Smooth muscle cell (in vitro differentiated cells): ENCODE measurements around the gene EPHA8. TPM values are rescaled to one million over a fixed set of nuclear protein-coding genes. Genes with fewer than 3 reads are reported as not detected.

Source experiments
- DNase-seq: peaks from one replicate; lab custom pipeline; 2025; ENCODE audit not compliant: unreplicated experiment; lab: John Stamatoyannopoulos, UW
- H2AFZ ChIP-seq: fragments of 200-600 bp; sonication (generic); 2 replicates; pipeline ENCODE4 v1.6.0; 2016; ENCODE audit warnings: antibody characterized with exemption, low read depth, mild to moderate bottlenecking
- H3F3A ChIP-seq: fragments of 200-600 bp; sonication (generic); 2 replicates; pipeline ENCODE4 v1.6.0; 2017; ENCODE audit warnings: antibody characterized with exemption, low read depth
- H3K27ac ChIP-seq: fragments of 200-600 bp; sonication (generic); 2 replicates; pipeline ENCODE4 v1.5.1; 2016; ENCODE audit warnings: low read depth, mild to moderate bottlenecking
- H3K27me3 ChIP-seq: fragments of 200-600 bp; sonication (generic); 2 replicates; pipeline ENCODE4 v1.6.1; 2016; ENCODE audit warnings: low read depth, mild to moderate bottlenecking
- H3K36me3 ChIP-seq: fragments of 200-600 bp; sonication (generic); 2 replicates; pipeline ENCODE4 v1.5.1; 2016; ENCODE audit warnings: low read depth
- H3K4me1 ChIP-seq: fragments of 200-600 bp; sonication (generic); 2 replicates; pipeline ENCODE4 v1.5.1; 2016; ENCODE audit warnings: low read depth
- H3K4me2 ChIP-seq: fragments of 200-600 bp; sonication (generic); 2 replicates; pipeline ENCODE4 v1.6.0; 2016; ENCODE audit warnings: mild to moderate bottlenecking
- H3K4me3 ChIP-seq: fragments of 200-600 bp; sonication (generic); 2 replicates; pipeline ENCODE4 v1.5.1; 2016; ENCODE audit warnings: mild to moderate bottlenecking
- H3K79me2 ChIP-seq: fragments of 200-600 bp; sonication (generic); 2 replicates; pipeline ENCODE4 v1.6.0; 2016; ENCODE audit warnings: low read depth, mild to moderate bottlenecking
- H3K9ac ChIP-seq: fragments of 200-600 bp; sonication (generic); 2 replicates; pipeline ENCODE4 v1.6.0; 2016; ENCODE audit warnings: low read depth
- H3K9me3 ChIP-seq: fragments of 200-600 bp; sonication (generic); replicated peaks from 2 replicates; pipeline ENCODE4 v1.5.1; 2016; ENCODE audit warnings: low read depth
- H4K20me1 ChIP-seq: fragments of 200-600 bp; sonication (generic); 2 replicates; pipeline ENCODE4 v1.6.0; 2016; ENCODE audit warnings: low read depth
- WGBS: methylation state at CpG from one replicate; pipeline ENCODE4 v1.1.7; 2016; ENCODE audit warnings: low lambda C conversion rate; 5-methylcytosine and 5-hydroxymethylcytosine counted together
- polyA plus RNA-seq: library from polyadenylated mRNA; unstranded; fragments of >200 nt; fragmentation: Nextera tagmentation; extraction: Ambion mirVana; gene quantifications from 2 replicates; pipeline ENCODE4 v1.2.1, GENCODE V29; 2016
- total RNA-seq: library from RNA; depleted of rRNA; stranded (reverse); fragments of >200 nt; gene quantifications from 2 replicates; pipeline ENCODE4 v1.2.3, GENCODE V29; 2014
- TF ChIP-seq, protein P1 (sequence below): fragments of 200-600 bp; sonication (generic); IDR thresholded peaks from 2 replicates; pipeline ENCODE4 v1.5.1; 2017; ENCODE audit warnings: borderline replicate concordance, mild to moderate bottlenecking, antibody characterized with exemption; ENCODE audit not compliant: insufficient read depth, poor library complexity, severe bottlenecking

Gene EPHA8
- total and polyA plus RNA-seq, 2 experiments from 2014 or later = not detected

DNA sequence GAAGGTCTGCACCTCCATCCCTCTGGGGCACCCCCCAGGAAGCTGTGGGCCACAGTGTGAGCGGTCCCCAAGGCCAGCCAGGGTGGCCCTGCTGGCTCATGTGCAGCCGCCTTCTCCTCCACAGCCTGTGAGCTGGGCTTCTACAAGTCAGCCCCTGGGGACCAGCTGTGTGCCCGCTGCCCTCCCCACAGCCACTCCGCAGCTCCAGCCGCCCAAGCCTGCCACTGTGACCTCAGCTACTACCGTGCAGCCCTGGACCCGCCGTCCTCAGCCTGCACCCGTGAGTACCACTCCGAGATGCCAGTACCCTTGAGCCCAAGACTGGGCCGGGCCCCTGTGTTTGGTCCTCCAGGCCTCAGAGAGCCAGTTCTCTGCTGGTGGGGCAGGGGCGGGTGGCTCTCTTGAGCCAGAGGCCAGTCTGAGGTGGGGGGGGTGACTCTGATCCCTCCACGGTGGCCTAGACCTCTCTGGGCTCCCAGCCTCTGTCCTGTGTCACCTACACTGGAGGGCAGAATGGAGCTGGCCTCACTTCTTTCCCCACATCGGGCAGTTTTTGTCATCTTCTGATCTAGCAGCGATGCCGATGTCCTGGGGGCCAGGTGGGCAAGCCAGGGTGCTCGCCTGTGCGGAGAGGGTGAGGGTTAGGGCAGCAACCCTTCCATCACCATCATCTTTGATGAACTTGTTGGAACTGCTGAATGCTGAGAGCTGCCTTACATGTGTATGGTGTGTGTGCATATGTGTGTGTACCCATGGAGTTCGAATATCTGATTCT lies 23.3 kb downstream of the EPHA8 start:
- no peaks in the 10 kb centered on the region for H3K9me3 ChIP-seq
- WGBS = 90% methylated on average over 16 of the region's 19 CpGs
- no peak overlapping the region for H3K4me3 ChIP-seq
- H3K36me3 ChIP-seq = no peaks in the 10 kb centered on the region
- peaks cover 8% of the 10 kb centered on the region for H3K27me3 ChIP-seq
- no peaks in the 10 kb centered on the region for H3K79me2 ChIP-seq
- no peaks in the 10 kb centered on the region for H4K20me1 ChIP-seq
- H3K4me2 ChIP-seq = no peak overlapping the region
- no peak overlapping the region for H2AFZ ChIP-seq
- TF ChIP-seq, protein P1, sequence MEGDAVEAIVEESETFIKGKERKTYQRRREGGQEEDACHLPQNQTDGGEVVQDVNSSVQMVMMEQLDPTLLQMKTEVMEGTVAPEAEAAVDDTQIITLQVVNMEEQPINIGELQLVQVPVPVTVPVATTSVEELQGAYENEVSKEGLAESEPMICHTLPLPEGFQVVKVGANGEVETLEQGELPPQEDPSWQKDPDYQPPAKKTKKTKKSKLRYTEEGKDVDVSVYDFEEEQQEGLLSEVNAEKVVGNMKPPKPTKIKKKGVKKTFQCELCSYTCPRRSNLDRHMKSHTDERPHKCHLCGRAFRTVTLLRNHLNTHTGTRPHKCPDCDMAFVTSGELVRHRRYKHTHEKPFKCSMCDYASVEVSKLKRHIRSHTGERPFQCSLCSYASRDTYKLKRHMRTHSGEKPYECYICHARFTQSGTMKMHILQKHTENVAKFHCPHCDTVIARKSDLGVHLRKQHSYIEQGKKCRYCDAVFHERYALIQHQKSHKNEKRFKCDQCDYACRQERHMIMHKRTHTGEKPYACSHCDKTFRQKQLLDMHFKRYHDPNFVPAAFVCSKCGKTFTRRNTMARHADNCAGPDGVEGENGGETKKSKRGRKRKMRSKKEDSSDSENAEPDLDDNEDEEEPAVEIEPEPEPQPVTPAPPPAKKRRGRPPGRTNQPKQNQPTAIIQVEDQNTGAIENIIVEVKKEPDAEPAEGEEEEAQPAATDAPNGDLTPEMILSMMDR = no peak
- no peaks in the 10 kb centered on the region for H3F3A ChIP-seq
- no peaks in the 10 kb centered on the region for H3K4me1 ChIP-seq
- no peak overlapping the region for H3K9ac ChIP-seq
- H3K27ac ChIP-seq = no peak overlapping the region
- DNase-seq = no peak

DNA sequence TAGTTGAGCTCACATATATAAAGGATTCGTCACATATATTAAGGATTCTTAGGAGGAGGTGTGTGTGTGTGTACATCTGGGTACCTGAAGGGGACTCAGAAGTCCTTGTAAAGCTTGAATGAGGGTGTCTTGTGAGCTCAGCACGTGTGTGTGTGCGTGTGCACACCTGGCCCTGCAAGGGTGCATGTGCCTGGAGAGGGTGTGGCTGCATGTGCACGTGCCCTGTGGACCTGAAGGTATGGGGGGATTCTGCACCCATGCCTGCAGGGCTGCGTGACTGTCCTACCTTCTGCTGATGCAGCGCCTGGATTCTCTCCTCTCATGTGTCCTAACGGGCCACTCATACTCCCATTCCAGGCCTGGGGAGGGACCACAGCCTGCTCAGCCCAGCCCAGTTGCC lies 24.0 kb downstream of the EPHA8 start:
- H3K27ac ChIP-seq = no peak overlapping the region
- no peaks in the 10 kb centered on the region for H3K36me3 ChIP-seq
- TF ChIP-seq, protein P1 = no peak
- H3K4me3 ChIP-seq = no peak overlapping the region
- no peak for DNase-seq
- no peak overlapping the region for H2AFZ ChIP-seq
- H3K4me1 ChIP-seq = no peaks in the 10 kb centered on the region
- H3K9me3 ChIP-seq = no peaks in the 10 kb centered on the region
- no peaks in the 10 kb centered on the region for H3F3A ChIP-seq
- H4K20me1 ChIP-seq = no peaks in the 10 kb centered on the region
- H3K27me3 ChIP-seq = peaks cover 14% of the 10 kb centered on the region
- no peak overlapping the region for H3K4me2 ChIP-seq
- no peaks in the 10 kb centered on the region for H3K79me2 ChIP-seq
- WGBS = 90% methylated on average over 7 of the region's 7 CpGs
- H3K9ac ChIP-seq = no peak overlapping the region

DNA sequence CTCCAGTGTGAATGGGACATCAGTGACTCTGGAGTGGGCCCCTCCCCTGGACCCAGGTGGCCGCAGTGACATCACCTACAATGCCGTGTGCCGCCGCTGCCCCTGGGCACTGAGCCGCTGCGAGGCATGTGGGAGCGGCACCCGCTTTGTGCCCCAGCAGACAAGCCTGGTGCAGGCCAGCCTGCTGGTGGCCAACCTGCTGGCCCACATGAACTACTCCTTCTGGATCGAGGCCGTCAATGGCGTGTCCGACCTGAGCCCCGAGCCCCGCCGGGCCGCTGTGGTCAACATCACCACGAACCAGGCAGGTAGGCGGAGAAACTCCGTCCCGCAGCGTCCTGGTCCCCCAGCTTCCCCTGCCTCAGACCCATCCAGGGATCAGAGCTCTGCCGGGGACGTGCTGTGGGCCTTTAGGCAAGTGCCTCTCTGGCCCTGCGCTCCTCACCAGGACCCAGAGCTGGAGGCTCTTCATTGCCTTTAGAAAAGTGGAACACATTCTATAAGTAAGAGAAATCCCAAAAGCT lies 25.7 kb downstream of the EPHA8 start:
- no peaks in the 10 kb centered on the region for H3K4me1 ChIP-seq
- 91% methylated on average over 24 of the region's 24 CpGs for WGBS
- H4K20me1 ChIP-seq = no peaks in the 10 kb centered on the region
- H3K36me3 ChIP-seq = no peaks in the 10 kb centered on the region
- H2AFZ ChIP-seq = no peak overlapping the region
- H3K9ac ChIP-seq = no peak overlapping the region
- peaks cover 30% of the 10 kb centered on the region for H3K27me3 ChIP-seq
- H3K4me2 ChIP-seq = no peak overlapping the region
- H3K9me3 ChIP-seq = no peaks in the 10 kb centered on the region
- H3K79me2 ChIP-seq = no peaks in the 10 kb centered on the region
- no peak for DNase-seq
- no peak overlapping the region for H3K4me3 ChIP-seq
- no peaks in the 10 kb centered on the region for H3F3A ChIP-seq
- H3K27ac ChIP-seq = no peak overlapping the region
- TF ChIP-seq, protein P1 = no peak
